Measurements from ENCODE around the gene CDH23.

DNA sequence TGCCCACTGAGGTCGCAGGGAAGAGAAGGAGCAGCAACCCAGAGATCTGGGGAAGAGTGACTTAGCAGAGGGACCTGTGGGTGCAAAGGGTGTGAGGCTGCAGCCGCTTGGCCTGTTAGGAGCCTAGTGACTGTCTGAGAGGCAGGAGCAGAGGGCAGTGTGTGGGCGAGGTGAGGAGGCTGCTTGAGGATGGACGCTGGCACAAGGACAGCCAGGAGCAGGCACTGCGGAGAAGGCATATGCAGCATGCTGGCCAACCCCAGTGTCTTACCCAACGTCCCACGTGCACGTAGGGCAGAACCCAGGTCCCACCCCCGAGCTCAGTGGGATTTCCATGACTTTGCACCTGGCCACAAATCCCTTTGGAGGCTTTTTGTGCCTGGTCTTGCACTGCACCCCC lies 268.7 kb downstream of the CDH23 start:
- TF ChIP-seq, protein P1, sequence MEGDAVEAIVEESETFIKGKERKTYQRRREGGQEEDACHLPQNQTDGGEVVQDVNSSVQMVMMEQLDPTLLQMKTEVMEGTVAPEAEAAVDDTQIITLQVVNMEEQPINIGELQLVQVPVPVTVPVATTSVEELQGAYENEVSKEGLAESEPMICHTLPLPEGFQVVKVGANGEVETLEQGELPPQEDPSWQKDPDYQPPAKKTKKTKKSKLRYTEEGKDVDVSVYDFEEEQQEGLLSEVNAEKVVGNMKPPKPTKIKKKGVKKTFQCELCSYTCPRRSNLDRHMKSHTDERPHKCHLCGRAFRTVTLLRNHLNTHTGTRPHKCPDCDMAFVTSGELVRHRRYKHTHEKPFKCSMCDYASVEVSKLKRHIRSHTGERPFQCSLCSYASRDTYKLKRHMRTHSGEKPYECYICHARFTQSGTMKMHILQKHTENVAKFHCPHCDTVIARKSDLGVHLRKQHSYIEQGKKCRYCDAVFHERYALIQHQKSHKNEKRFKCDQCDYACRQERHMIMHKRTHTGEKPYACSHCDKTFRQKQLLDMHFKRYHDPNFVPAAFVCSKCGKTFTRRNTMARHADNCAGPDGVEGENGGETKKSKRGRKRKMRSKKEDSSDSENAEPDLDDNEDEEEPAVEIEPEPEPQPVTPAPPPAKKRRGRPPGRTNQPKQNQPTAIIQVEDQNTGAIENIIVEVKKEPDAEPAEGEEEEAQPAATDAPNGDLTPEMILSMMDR (IDR thresholded peaks at IDR 0.05 in 8 of 11, conservative IDR thresholded peaks at IDR 0.05 in 3 of 11), result no peak
- TF ChIP-seq POLR2A (IDR thresholded peaks at IDR 0.05), result no peak
